Measurements from ENCODE around the gene CNIH4. TPM values are rescaled to one million over a fixed set of nuclear protein-coding genes. Genes with fewer than 3 reads are reported as not detected.

Gene CNIH4
- total RNA-seq, 1 donor from 2014 or later = 21.0 TPM

GRCh38 chr1:224392411-224393249, 36.0 kb downstream of the CNIH4 start:
- intact Hi-C loops (cut with micrococcal nuclease) = no loop called here
- CTCF ChIA-PET = no interaction called here
- Mint-ChIP-seq H3K27ac (no peak overlapping the region), H3K9me3 (no peaks in the 10 kb centered on the region), H3K27me3 (no peaks in the 10 kb centered on the region), H3K4me3 (no peak overlapping the region), H3K4me1 (no peaks in the 10 kb centered on the region), H3K36me3 (ENCODE audit: low read depth) (peaks cover 90% of the 10 kb centered on the region)
- no peak for TF ChIP-seq CTCF (IDR thresholded peaks at IDR 0.05)
- POLR2A ChIA-PET = no interaction called here
- ATAC-seq (ENCODE audit: low read depth) (no peak), DNase-seq (no peak)

GRCh38 chr1:224393294-224393693, 36.6 kb downstream of the CNIH4 start:
- Mint-ChIP-seq H3K27ac (no peak overlapping the region), H3K27me3 (no peaks in the 10 kb centered on the region), H3K36me3 (ENCODE audit: low read depth) (peaks cover 91% of the 10 kb centered on the region), H3K4me3 (no peak overlapping the region), H3K9me3 (no peaks in the 10 kb centered on the region), H3K4me1 (no peaks in the 10 kb centered on the region)
- intact Hi-C loops (cut with micrococcal nuclease) = no loop called here
- ChIA-PET CTCF (no interaction called here), POLR2A (no interaction called here)
- TF ChIP-seq CTCF (IDR thresholded peaks at IDR 0.05) = no peak
- ATAC-seq (ENCODE audit: low read depth) (no peak), DNase-seq (no peak)

GRCh38 chr1:224399887-224400286, 43.2 kb downstream of the CNIH4 start:
- H3K27me3 Mint-ChIP-seq = no peaks in the 10 kb centered on the region
- H3K9me3 Mint-ChIP-seq = no peaks in the 10 kb centered on the region
- ChIA-PET POLR2A (no interaction called here), CTCF (no interaction called here)
- ATAC-seq (ENCODE audit: low read depth) (no peak), DNase-seq (no peak)
- peaks cover 86% of the 10 kb centered on the region for H3K36me3 Mint-ChIP-seq (ENCODE audit: low read depth)
- H3K4me3 Mint-ChIP-seq = no peak overlapping the region
- H3K4me1 Mint-ChIP-seq = no peaks in the 10 kb centered on the region
- no peak overlapping the region for H3K27ac Mint-ChIP-seq
- intact Hi-C loops (cut with micrococcal nuclease) = loop anchor here (2.0 kb wide), 1 partner anchor 13 kb away; no protein-coding TSS in a partner anchor
- TF ChIP-seq CTCF (IDR thresholded peaks at IDR 0.05) = no peak

- Mint-ChIP-seq H3K4me1 (no peaks in the 10 kb centered on the region), H3K36me3 (ENCODE audit: low read depth) (peaks cover 79% of the 10 kb centered on the region), H3K4me3 (no peak overlapping the region), H3K27me3 (no peaks in the 10 kb centered on the region), H3K27ac (no peak overlapping the region), H3K9me3 (no peaks in the 10 kb centered on the region)
- no peak for ATAC-seq (ENCODE audit: low read depth)
- TF ChIP-seq CTCF (IDR thresholded peaks at IDR 0.05) = no peak
- ChIA-PET CTCF (no interaction called here), POLR2A (no interaction called here)
- DNase-seq = no peak
- intact Hi-C loops (cut with micrococcal nuclease) = no loop called here
These were observed 45.9 kb downstream of the CNIH4 start for GRCh38 chr1:224402472-224403036.

- H3K4me1 Mint-ChIP-seq = no peaks in the 10 kb centered on the region
- POLR2A ChIA-PET = no interaction called here
- DNase-seq (no peak), ATAC-seq (ENCODE audit: low read depth) (no peak)
- CTCF ChIA-PET = interaction anchor here (1.2 kb wide), 1 partner anchor 10 kb away, joined by 3 read pairs; no protein-coding TSS in a partner anchor
- no peak overlapping the region for H3K4me3 Mint-ChIP-seq
- peaks cover 71% of the 10 kb centered on the region for H3K36me3 Mint-ChIP-seq (ENCODE audit: low read depth)
- no peak for TF ChIP-seq CTCF (IDR thresholded peaks at IDR 0.05)
- no peaks in the 10 kb centered on the region for H3K9me3 Mint-ChIP-seq
- H3K27me3 Mint-ChIP-seq = no peaks in the 10 kb centered on the region
- intact Hi-C loops (cut with micrococcal nuclease) = loop anchor here (5.0 kb wide), 1 partner anchor 52 kb away; no protein-coding TSS in a partner anchor
- H3K27ac Mint-ChIP-seq = no peak overlapping the region
These were observed 48.4 kb downstream of the CNIH4 start for GRCh38 chr1:224404916-224405603.

All from activated B cell treated with CpG ODN at 0.5 μM for 24 hours (primary cell).